ENCODE results near the gene CALHM2. TPM values are rescaled to one million over a fixed set of nuclear protein-coding genes. Genes with fewer than 3 reads are reported as not detected.
A peak's percentile ranks its signal among the peaks of the same experiment; 100 is the strongest.

The CALHM2 gene, protein sequence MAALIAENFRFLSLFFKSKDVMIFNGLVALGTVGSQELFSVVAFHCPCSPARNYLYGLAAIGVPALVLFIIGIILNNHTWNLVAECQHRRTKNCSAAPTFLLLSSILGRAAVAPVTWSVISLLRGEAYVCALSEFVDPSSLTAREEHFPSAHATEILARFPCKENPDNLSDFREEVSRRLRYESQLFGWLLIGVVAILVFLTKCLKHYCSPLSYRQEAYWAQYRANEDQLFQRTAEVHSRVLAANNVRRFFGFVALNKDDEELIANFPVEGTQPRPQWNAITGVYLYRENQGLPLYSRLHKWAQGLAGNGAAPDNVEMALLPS
- 3.5 and 27.8 TPM in 2 replicates for total RNA-seq (ENCODE audit: low replicate concordance)
- long read RNA-seq, transcript CALHM2-201 (4 exons, 1,859 nt): major isoform, 5 of 35 reads
- long read RNA-seq, partial matches to known transcripts: 7 of 35 reads
- long read RNA-seq, other reads (novel, unspliced or antisense): 21 of 35 reads

DNA sequence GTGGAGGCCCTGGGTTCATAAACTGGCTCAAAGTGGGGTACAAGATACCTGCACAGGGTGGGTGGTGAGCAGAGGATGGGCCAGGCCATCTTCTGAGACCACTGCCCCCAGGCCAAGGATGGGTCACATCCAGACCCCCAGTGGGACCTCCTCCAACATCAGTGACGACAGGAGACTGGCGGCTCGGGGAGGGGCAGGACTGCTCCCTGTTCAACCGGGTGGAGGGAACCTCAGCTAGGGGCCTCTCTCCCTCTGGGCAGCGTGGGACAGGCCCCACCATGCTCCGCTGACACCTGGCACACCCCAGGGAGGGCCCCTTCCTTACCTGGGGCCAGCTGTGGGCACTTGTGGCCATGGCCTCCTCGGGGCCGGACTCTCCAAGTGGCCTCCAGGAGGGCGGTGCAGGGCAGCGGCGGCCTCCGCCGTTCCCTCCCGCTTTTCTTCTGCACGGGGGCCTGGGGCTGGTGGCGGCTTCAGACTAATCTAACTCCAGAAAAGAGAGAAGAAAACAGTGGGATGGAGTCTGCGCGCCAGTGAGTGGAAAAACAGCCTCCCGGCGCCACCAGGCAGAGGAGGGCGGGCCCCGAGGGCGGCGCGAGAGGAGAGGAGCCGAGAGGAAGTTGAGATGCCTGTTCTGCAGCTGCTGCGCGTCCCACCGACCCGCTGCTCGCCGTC, at the start of gene CALHM2:
TSS of gene CALHM2 (minus strand) at position 540 of the 675 bp plus-strand sequence. CDS start 2,429 bp downstream, outside the sequence.
- H3K4me1 Mint-ChIP-seq (ENCODE audit: unreplicated experiment): no peaks in the 10 kb centered on the region
- peak within 1 kb of the TSS; percentile 29 for H3K27ac Mint-ChIP-seq
- no peaks in the 10 kb centered on the region for H3K9me3 Mint-ChIP-seq
- peak within 1 kb of the TSS; percentile 81 for H3K4me3 Mint-ChIP-seq
- peaks cover 11% of the 10 kb centered on the region for H3K36me3 Mint-ChIP-seq
- no peak for DNase-seq (ENCODE audit: extremely low spot score, unreplicated experiment)
- H3K27me3 Mint-ChIP-seq: no peaks in the 10 kb centered on the region
- TF ChIP-seq, protein P1, sequence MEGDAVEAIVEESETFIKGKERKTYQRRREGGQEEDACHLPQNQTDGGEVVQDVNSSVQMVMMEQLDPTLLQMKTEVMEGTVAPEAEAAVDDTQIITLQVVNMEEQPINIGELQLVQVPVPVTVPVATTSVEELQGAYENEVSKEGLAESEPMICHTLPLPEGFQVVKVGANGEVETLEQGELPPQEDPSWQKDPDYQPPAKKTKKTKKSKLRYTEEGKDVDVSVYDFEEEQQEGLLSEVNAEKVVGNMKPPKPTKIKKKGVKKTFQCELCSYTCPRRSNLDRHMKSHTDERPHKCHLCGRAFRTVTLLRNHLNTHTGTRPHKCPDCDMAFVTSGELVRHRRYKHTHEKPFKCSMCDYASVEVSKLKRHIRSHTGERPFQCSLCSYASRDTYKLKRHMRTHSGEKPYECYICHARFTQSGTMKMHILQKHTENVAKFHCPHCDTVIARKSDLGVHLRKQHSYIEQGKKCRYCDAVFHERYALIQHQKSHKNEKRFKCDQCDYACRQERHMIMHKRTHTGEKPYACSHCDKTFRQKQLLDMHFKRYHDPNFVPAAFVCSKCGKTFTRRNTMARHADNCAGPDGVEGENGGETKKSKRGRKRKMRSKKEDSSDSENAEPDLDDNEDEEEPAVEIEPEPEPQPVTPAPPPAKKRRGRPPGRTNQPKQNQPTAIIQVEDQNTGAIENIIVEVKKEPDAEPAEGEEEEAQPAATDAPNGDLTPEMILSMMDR (conservative IDR thresholded peaks at IDR 0.05): no peak

DNA sequence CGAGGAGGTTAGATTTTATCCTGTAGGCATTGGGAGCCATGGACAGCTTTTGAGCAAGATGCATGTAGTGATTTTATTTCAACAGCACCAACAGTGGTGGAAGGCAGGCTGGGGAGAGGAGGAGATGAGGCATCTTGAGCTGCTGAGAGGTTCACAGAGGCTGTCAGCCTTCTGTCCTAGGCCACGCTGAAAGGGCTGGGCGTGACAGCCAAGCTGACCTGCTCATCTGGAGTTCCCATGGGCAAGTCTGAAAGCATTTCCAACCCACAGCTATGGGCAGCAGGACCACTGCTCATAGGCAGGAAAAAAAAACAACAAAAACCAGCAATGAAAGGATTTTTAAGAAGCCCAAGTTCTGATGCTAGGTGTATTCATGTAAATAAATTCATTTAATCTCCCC, 49.0 kb upstream of the CALHM2 start:
- Mint-ChIP-seq H3K27me3 (peaks cover 18% of the 10 kb centered on the region), H3K36me3 (no peaks in the 10 kb centered on the region), H3K9me3 (no peaks in the 10 kb centered on the region), H3K4me1 (ENCODE audit: unreplicated experiment) (peaks cover 26% of the 10 kb centered on the region), H3K4me3 (peak overlapping the region; percentile 24), H3K27ac (peak overlapping the region; percentile 43)
- DNase-seq (ENCODE audit: extremely low spot score, unreplicated experiment): no peak
- TF ChIP-seq, protein P1 (conservative IDR thresholded peaks at IDR 0.05): no peak

DNA sequence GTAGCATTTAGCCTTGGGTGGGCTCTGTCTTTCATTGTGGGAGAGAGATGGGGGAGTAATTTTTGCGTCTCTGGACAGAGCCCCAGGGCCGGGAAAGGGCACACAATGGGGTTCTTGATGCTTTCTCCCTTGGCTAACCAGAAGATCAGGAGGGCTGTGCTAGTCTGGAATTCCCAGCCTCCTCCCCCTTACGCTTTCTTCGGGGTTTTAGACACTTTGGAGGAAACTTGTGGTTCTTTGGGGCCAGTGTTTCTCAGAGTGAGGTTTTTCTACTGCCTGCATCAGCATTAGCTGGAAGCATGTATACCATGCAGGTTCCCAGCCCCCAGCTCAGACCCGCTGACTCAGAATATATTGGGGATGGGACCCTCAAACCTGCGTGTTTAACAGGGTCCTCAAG, 48.3 kb upstream of the CALHM2 start:
- TF ChIP-seq, protein P1 (conservative IDR thresholded peaks at IDR 0.05): no peak
- DNase-seq (ENCODE audit: extremely low spot score, unreplicated experiment): no peak
- no peaks in the 10 kb centered on the region for H3K36me3 Mint-ChIP-seq
- H3K9me3 Mint-ChIP-seq: no peaks in the 10 kb centered on the region
- H3K4me1 Mint-ChIP-seq (ENCODE audit: unreplicated experiment): peaks cover 26% of the 10 kb centered on the region
- H3K27ac Mint-ChIP-seq: peak overlapping the region; percentile 24
- H3K4me3 Mint-ChIP-seq: no peak overlapping the region
- peaks cover 25% of the 10 kb centered on the region for H3K27me3 Mint-ChIP-seq

DNA sequence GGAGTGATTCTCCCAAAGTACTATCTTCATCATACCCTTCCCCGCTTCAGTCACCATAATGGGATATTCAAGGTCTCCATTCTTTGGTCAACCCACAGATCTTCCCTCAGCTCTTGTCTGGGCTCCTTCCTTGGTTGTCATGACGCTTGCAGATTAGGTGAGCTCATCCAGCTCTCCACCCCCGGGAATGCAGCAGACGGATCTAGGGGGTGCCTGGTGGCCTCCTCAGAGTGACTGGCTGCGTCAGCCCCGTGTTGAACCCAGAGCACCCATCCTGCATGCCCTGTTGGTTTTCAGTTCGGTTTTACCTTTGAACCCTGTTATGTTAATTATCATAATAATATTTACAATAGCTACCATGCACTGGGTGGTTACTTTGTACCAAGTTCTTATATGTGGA, 47.7 kb upstream of the CALHM2 start:
- no peak for DNase-seq (ENCODE audit: extremely low spot score, unreplicated experiment)
- TF ChIP-seq, protein P1 (conservative IDR thresholded peaks at IDR 0.05): no peak
- Mint-ChIP-seq H3K27me3 (peaks cover 31% of the 10 kb centered on the region), H3K36me3 (no peaks in the 10 kb centered on the region), H3K27ac (no peak overlapping the region), H3K4me1 (ENCODE audit: unreplicated experiment) (peaks cover 26% of the 10 kb centered on the region), H3K4me3 (peak overlapping the region; percentile 37), H3K9me3 (no peaks in the 10 kb centered on the region)

DNA sequence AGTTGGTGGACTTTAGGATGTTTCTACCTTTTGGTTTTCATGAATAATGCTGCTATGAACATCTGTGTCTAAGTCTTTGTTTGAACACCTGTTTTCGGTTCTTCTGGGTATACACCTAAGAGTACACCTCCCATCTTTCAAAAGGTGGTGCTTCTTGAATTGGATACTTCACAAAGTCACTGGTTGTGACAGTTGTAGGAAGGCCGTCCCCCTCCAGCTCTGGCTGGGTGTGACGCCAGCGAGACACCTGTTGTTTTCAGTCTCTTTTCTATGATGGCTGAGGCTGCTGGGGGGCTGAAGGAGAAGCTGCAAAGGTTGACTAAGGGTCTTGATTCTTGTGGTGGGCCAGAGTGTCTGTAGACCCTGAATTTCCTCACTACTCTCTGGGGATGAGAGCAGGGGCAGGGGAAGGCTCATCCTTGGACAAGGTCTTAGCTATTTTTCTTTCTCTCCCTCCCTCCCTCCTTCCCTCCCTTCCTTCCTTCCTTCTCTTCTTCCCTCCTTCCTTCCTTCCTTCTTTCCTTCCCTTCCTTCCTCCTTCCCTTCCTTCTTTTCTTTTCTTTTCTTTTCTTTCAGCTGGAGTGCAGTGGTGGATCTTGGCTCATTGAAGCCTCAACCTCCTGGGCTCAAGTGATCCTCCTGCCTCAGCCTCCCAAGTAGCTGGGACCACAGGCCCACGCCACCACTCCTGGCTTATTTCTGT, 46.9 kb upstream of the CALHM2 start:
- TF ChIP-seq, protein P1 (conservative IDR thresholded peaks at IDR 0.05): no peak
- H3K27ac Mint-ChIP-seq: peak overlapping the region; percentile 53
- peak overlapping the region; percentile 5 for H3K4me3 Mint-ChIP-seq
- peaks cover 37% of the 10 kb centered on the region for H3K27me3 Mint-ChIP-seq
- peaks cover 22% of the 10 kb centered on the region for H3K4me1 Mint-ChIP-seq (ENCODE audit: unreplicated experiment)
- DNase-seq (ENCODE audit: extremely low spot score, unreplicated experiment): no peak
- H3K9me3 Mint-ChIP-seq: no peaks in the 10 kb centered on the region
- H3K36me3 Mint-ChIP-seq: no peaks in the 10 kb centered on the region

All from type B pancreatic cell (in vitro differentiated cells).